Activated CD8-positive, alpha-beta memory T cell treated with anti-CD3 and anti-CD28 coated beads for 36 hours (primary cell): ENCODE results near the gene RHOD. TPM values are rescaled to one million over a fixed set of nuclear protein-coding genes. Genes with fewer than 3 reads are reported as not detected.

Source experiments
- CTCF ChIA-PET: fragments of 350-600 bp; sonication (Branson Sonifier 250); formaldehyde crosslinking; loops from one replicate; lab custom pipeline; 2021; ENCODE audit warnings: antibody characterized with exemption; lab: Charles Lee
- POLR2A ChIA-PET: fragments of 350-600 bp; sonication (Branson Sonifier 250); formaldehyde crosslinking; loops from one replicate; lab custom pipeline; 2021; ENCODE audit warnings: antibody characterized with exemption; lab: Charles Lee
- total RNA-seq, 2 experiments: library from RNA; stranded (reverse); gene quantifications; one replicate each; pipeline ENCODE4 v1.2.3, GENCODE V29; 2021

The RHOD gene
- total RNA-seq, 2 experiments from 2014 or later: 1.5 to 1.8 TPM

- ChIA-PET CTCF (interaction anchor here (0.5 to 2.8 kb wide), 7 partner anchors 11 to 88 kb away, joined by 3 to 11 read pairs (median 3); no protein-coding TSS in a partner anchor), POLR2A (interaction anchor here (0.6 to 0.7 kb wide), 2 partner anchors 19 to 682 kb away, joined by 3 read pairs; no protein-coding TSS in a partner anchor)
Measured at GRCh38 chr11:67054346-67054835, 2.3 kb upstream of the RHOD start.

GRCh38 chr11:67054836-67055523, 1.7 kb upstream of the RHOD start:
- ChIA-PET POLR2A (interaction anchor here (0.5 kb wide), 1 partner anchor 416 kb away, joined by 5 read pairs; no protein-coding TSS in a partner anchor), CTCF (interaction anchor here (0.8 to 2.8 kb wide), 2 partner anchors 10 to 19 kb away, joined by 4 to 11 read pairs; no protein-coding TSS in a partner anchor)

GRCh38 chr11:67055812-67056211, 835 bp upstream of the RHOD start:
- ChIA-PET CTCF (interaction anchor here (2.8 kb wide), 1 partner anchor 18 kb away, joined by 11 read pairs; no protein-coding TSS in a partner anchor), POLR2A (no interaction called here)

- POLR2A ChIA-PET: no interaction called here
- CTCF ChIA-PET: interaction anchor here (1.7 kb wide), 1 partner anchor 14 kb away, joined by 7 read pairs; no protein-coding TSS in a partner anchor
Measured at GRCh38 chr11:67057205-67057672, 592 bp downstream of the RHOD start.

- ChIA-PET CTCF (no interaction called here), POLR2A (no interaction called here)
Measured at GRCh38 chr11:67058506-67058905, 1.9 kb downstream of the RHOD start.

GRCh38 chr11:67059671-67060070, 3.0 kb downstream of the RHOD start:
- CTCF ChIA-PET: no interaction called here
- POLR2A ChIA-PET: no interaction called here

- POLR2A ChIA-PET: interaction anchor here (0.6 kb wide), 1 partner anchor 592 kb away, joined by 3 read pairs; no protein-coding TSS in a partner anchor
- CTCF ChIA-PET: interaction anchor here (0.6 kb wide), 1 partner anchor 25 kb away, joined by 5 read pairs; no protein-coding TSS in a partner anchor
Measured at GRCh38 chr11:67060111-67060522, 3.5 kb downstream of the RHOD start.

- CTCF ChIA-PET: interaction anchor here (0.9 kb wide), 1 partner anchor 9 kb away, joined by 3 read pairs; no protein-coding TSS in a partner anchor
- POLR2A ChIA-PET: no interaction called here
Measured at GRCh38 chr11:67062526-67063373, 6.1 kb downstream of the RHOD start.

- ChIA-PET POLR2A (no interaction called here), CTCF (no interaction called here)
Measured at GRCh38 chr11:67066333-67066709, 9.7 kb downstream of the RHOD start.

- POLR2A ChIA-PET: no interaction called here
- CTCF ChIA-PET: interaction anchor here (0.6 to 5.1 kb wide), 6 partner anchors 9 to 53 kb away, joined by 3 to 16 read pairs (median 6); partner anchors contain the start of gene RHOD
Measured at GRCh38 chr11:67071420-67072284, 15.0 kb downstream of the RHOD start.

- ChIA-PET POLR2A (interaction anchor here (0.9 kb wide), 1 partner anchor 18 kb away, joined by 3 read pairs; no protein-coding TSS in a partner anchor), CTCF (interaction anchor here (1.0 to 5.1 kb wide), 6 partner anchors 9 to 20 kb away, joined by 3 to 16 read pairs (median 7); partner anchors contain the start of gene RHOD)
Measured at GRCh38 chr11:67072295-67072694, 15.6 kb downstream of the RHOD start.

- ChIA-PET CTCF (interaction anchor here (0.7 to 2.9 kb wide), 3 partner anchors 18 to 190 kb away, joined by 3 to 11 read pairs (median 3); partner anchors contain the start of gene RHOD), POLR2A (no interaction called here)
Measured at GRCh38 chr11:67073908-67074307, 17.3 kb downstream of the RHOD start.

- ChIA-PET POLR2A (no interaction called here), CTCF (interaction anchor here (0.7 kb wide), 1 partner anchor 216 kb away, joined by 3 read pairs; no protein-coding TSS in a partner anchor)
Measured at GRCh38 chr11:67076202-67076601, 19.6 kb downstream of the RHOD start.

- POLR2A ChIA-PET: no interaction called here
- CTCF ChIA-PET: interaction anchor here (1.2 to 3.7 kb wide), 2 partner anchors 8 to 38 kb away, joined by 3 to 16 read pairs; no protein-coding TSS in a partner anchor
Measured at GRCh38 chr11:67079065-67079705, 22.5 kb downstream of the RHOD start.

GRCh38 chr11:67082071-67082791, 25.6 kb downstream of the RHOD start:
- CTCF ChIA-PET: interaction anchor here (0.6 to 3.7 kb wide), 6 partner anchors 11 to 694 kb away, joined by 3 to 16 read pairs (median 4); no protein-coding TSS in a partner anchor
- POLR2A ChIA-PET: interaction anchor here (0.5 kb wide), 1 partner anchor 37 kb away, joined by 3 read pairs; the partner anchor contains the start of gene KDM2A

- ChIA-PET POLR2A (no interaction called here), CTCF (interaction anchor here (0.6 to 1.9 kb wide), 5 partner anchors 36 to 130 kb away, joined by 3 to 6 read pairs (median 4); no protein-coding TSS in a partner anchor)
Measured at GRCh38 chr11:67083786-67084366, 27.2 kb downstream of the RHOD start.
